ENCODE measurements around the gene PPP1R16B. TPM values are rescaled to one million over a fixed set of nuclear protein-coding genes. Genes with fewer than 3 reads are reported as not detected.

Gene PPP1R16B
- total and polyA plus RNA-seq, 11 donors, result 1.9 to 12.2 (median 6.9) TPM

DNA sequence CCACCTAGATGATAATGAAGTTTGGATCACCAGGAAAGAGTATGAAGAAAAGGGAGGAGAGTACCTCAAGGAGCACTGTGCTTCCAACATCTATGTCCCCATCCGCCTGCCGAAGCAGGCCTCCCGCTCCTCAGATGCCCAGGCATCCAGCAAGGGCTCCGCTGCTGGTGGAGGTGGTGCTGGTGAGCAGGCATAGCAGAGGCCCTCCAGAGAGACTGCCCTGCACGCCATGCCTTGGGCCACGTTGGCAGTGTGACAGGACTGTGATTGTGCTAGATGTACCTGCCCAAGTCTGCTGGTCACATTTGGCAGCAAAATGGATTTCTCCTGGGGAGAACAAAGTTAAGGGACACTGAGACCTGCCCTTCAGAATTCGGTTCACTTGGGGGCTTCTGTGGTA lies 33.9 kb upstream of the PPP1R16B start:
- H3K27me3 ChIP-seq, result no peaks in the 10 kb centered on the region
- H3K27ac ChIP-seq, result no peak overlapping the region
- peaks cover 0 to 97% (median 81%) of the 10 kb centered on the region in 9 donors for H3K36me3 ChIP-seq
- no peaks in the 10 kb centered on the region for H3K4me1 ChIP-seq
- intact Hi-C loops (cut with DNase I), result no loop called here
- H3K9me3 ChIP-seq, result peaks cover 0 to 9% (median 0%) of the 10 kb centered on the region in 12 donors
- no peak for TF ChIP-seq POLR2A (IDR thresholded peaks at IDR 0.05)
- TF ChIP-seq, protein P1, sequence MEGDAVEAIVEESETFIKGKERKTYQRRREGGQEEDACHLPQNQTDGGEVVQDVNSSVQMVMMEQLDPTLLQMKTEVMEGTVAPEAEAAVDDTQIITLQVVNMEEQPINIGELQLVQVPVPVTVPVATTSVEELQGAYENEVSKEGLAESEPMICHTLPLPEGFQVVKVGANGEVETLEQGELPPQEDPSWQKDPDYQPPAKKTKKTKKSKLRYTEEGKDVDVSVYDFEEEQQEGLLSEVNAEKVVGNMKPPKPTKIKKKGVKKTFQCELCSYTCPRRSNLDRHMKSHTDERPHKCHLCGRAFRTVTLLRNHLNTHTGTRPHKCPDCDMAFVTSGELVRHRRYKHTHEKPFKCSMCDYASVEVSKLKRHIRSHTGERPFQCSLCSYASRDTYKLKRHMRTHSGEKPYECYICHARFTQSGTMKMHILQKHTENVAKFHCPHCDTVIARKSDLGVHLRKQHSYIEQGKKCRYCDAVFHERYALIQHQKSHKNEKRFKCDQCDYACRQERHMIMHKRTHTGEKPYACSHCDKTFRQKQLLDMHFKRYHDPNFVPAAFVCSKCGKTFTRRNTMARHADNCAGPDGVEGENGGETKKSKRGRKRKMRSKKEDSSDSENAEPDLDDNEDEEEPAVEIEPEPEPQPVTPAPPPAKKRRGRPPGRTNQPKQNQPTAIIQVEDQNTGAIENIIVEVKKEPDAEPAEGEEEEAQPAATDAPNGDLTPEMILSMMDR (IDR thresholded peaks at IDR 0.05), result no peak
- ATAC-seq, result no peak
- DNase-seq, result no peak
- 85 to 97% (median 93%) methylated on average over 7 of the region's 7 CpGs for WGBS, 4 donors
- H3K4me3 ChIP-seq, result no peak overlapping the region

DNA sequence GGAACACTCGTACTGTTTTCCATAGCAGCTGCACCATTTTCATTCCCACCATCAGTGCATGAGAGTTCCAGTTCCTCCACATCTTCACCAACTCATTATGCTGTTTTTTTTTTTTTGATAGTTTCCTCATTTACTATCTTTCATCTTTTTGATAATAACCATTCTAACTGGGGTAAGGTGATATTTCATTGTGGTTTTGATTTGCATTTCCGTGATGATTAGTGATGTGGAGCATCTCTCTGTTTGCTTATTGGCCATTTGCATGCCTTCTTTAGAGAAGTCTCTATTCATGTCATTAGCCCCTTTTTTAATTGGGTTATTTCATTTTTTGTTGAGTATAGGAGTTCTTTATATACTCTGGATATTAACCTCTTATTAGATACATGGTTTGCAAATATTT lies 31.3 kb upstream of the PPP1R16B start:
- no peak overlapping the region for H3K4me3 ChIP-seq
- peaks cover 0 to 9% (median 0%) of the 10 kb centered on the region in 12 donors for H3K9me3 ChIP-seq
- H3K4me1 ChIP-seq, result no peaks in the 10 kb centered on the region
- no peak for ATAC-seq
- no peak for DNase-seq
- intact Hi-C loops (cut with DNase I), result no loop called here
- no peak overlapping the region for H3K27ac ChIP-seq
- WGBS, 4 donors, result 94 to 97% (median 95%) methylated on average over 2 of the region's 2 CpGs
- TF ChIP-seq, protein P1 (IDR thresholded peaks at IDR 0.05), result no peak
- TF ChIP-seq POLR2A (IDR thresholded peaks at IDR 0.05), result no peak
- no peaks in the 10 kb centered on the region for H3K27me3 ChIP-seq
- peaks cover 0 to 72% (median 59%) of the 10 kb centered on the region in 9 donors for H3K36me3 ChIP-seq

DNA sequence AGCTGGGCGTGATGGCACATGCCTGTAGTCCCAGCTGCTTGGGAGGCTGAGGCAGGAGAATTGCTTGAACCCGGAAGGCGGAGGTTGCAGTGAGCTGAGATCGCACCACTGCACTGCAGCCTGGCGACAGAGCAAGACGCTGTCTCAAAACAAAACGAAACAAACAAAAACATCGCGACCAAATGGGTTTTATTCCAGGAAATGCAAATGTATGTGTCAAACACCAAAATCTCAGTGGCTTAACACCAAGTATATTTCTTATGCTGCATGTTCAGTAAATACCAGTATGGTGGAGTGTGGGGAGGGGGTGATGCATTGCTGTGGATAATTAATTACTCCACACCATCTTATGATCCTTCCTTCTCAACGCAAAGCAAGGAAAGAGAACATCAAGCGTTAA lies 29.1 kb upstream of the PPP1R16B start:
- intact Hi-C loops (cut with DNase I), result no loop called here
- 94 to 98% (median 97%) methylated on average over 11 of the region's 11 CpGs for WGBS, 4 donors
- no peak for ATAC-seq

DNA sequence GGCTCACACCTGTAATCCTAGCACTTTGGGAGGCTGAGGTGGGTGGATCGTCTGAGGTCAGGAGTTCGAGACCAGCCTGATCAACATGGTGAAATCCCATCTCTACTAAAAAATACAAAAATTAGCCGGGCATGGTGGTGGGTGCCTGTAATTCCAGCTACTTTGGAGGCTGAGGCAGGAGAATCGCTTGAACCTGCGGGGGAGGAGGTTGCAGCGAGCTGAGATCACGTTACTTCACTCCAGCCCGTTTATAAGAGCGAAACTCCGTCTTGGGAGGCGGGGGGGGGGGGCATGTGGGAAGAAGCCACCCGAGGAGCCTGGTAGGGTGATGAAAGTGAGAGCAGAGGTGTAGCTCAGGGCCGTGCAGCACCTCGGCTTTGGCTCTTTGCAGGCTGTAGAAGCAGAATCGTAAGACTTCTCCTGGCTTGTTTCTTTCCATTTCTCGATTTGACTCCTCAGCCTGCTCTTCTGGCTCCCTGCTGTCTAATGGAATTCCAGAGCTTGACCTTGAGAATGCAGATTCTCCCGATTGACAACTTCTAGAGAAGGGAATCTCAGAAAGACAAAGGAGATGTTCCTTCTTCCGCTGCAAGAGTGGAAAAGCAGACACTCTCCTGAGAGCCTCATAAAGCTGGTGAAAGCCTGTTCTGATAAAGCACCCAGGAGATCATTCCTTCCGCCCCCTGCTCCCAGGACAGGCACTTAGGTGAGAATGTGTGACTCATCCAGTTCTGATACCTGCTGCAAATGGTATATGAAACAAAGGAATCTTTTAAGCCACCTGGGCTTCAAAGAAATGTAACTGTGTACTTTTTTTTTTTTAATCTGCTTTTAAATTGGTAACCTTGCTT lies 26.0 kb upstream of the PPP1R16B start:
- no peak for ATAC-seq
- no peak overlapping the region for H3K27ac ChIP-seq
- intact Hi-C loops (cut with DNase I), result loop anchor here in 1 of 10 donors (10.0 kb wide), 1 partner anchor 115 kb away; no protein-coding TSS in a partner anchor
- H3K4me1 ChIP-seq, result no peaks in the 10 kb centered on the region
- no peaks in the 10 kb centered on the region for H3K27me3 ChIP-seq
- 68 to 75% (median 71%) methylated on average over 19 of the region's 19 CpGs for WGBS, 4 donors
- H3K9me3 ChIP-seq, result no peaks in the 10 kb centered on the region
- H3K36me3 ChIP-seq, result peaks cover 0 to 19% (median 8%) of the 10 kb centered on the region in 9 donors
- H3K4me3 ChIP-seq, result no peak overlapping the region
- TF ChIP-seq POLR2A (IDR thresholded peaks at IDR 0.05), result no peak
- TF ChIP-seq, protein P1 (IDR thresholded peaks at IDR 0.05), result no peak
- no peak for DNase-seq

More for the DNA sequence above, 29.1 kb upstream of the PPP1R16B start:
- H3K4me3 ChIP-seq, result no peak overlapping the region
- peaks cover 0 to 50% (median 38%) of the 10 kb centered on the region in 9 donors for H3K36me3 ChIP-seq
- no peak for TF ChIP-seq POLR2A (IDR thresholded peaks at IDR 0.05)
- TF ChIP-seq, protein P1 (IDR thresholded peaks at IDR 0.05), result no peak
- peaks cover 0 to 9% (median 0%) of the 10 kb centered on the region in 12 donors for H3K9me3 ChIP-seq
- H3K27ac ChIP-seq, result no peak overlapping the region
- no peak for DNase-seq
- no peaks in the 10 kb centered on the region for H3K27me3 ChIP-seq
- H3K4me1 ChIP-seq, result no peaks in the 10 kb centered on the region

Measured in heart left ventricle (tissue), 16 donors.